A549 (cell line): ENCODE results near the gene DBH. TPM values are rescaled to one million over a fixed set of nuclear protein-coding genes. Genes with fewer than 3 reads are reported as not detected.
"Not testable (repeated sequence)": the region's sequence is repeated elsewhere in the genome, so short reads cannot be mapped to it uniquely, and the experiment has no call there.

ENCODE experiments used
- ATAC-seq, 2 experiments: fragments of 200-7000 bp in 1 of 2; fragments of >200 bp in 1 of 2; cut with Nextera tagmentation in 1 of 2; cut with Tn5 transposase in 1 of 2; 3 replicates each; pipeline versions ENCODE4 v1.8.0 to v1.9.1; 2018 to 2020; ENCODE audit warnings: mild to moderate bottlenecking in 1 of 2, moderate library complexity in 1 of 2
- CTCF ChIA-PET: fragments of 300-600 bp; sonication (Branson Sonifier 250); formaldehyde crosslinking; extraction: SDS; loops from one replicate; lab custom pipeline; 2021; ENCODE audit warnings: antibody characterized with exemption, inconsistent platforms; lab: Yijun Ruan, JAX
- POLR2A ChIA-PET: fragments of 350-600 bp; formaldehyde crosslinking; extraction: SDS; loops from one replicate; lab custom pipeline; 2021; ENCODE audit warnings: antibody characterized with exemption, inconsistent platforms; lab: Yijun Ruan, JAX
- DNase-seq, 2 experiments: peaks; one replicate each; pipeline versions ENCODE4 v3.0.0 to v3.0.0-alpha.2; 2011 to 2016; ENCODE audit warnings: low read depth in 1 of 2, low spot score in 1 of 2
- FAIRE-seq: peaks from 2 replicates; lab custom pipeline; 2011; peaks lifted over from hg19 to GRCh38; lab: Jason Lieb, UNC
- H3K27ac ChIP-seq, 2 experiments: fragments of >200 bp; sonication (Bioruptor Twin); formaldehyde crosslinking; 3 replicates each; pipeline ENCODE4 v1.5.1; 2016 to 2017
- H3K4me1 ChIP-seq: fragments of >200 bp; sonication (Bioruptor Twin); formaldehyde crosslinking; 3 replicates; pipeline ENCODE4 v1.6.1; 2016
- H3K4me2 ChIP-seq: fragments of >200 bp; sonication (Bioruptor Twin); formaldehyde crosslinking; 3 replicates; pipeline ENCODE4 v1.6.1; 2016
- H3K4me3 ChIP-seq: fragments of >200 bp; sonication (Bioruptor Twin); formaldehyde crosslinking; 3 replicates; pipeline ENCODE4 v1.5.1; 2016
- H3K9me3 ChIP-seq: fragments of >200 bp; sonication (Bioruptor Twin); formaldehyde crosslinking; 3 replicates; pipeline ENCODE4 v1.6.1; 2016
- ATOH8 ChIP-seq: fragments of 250-450 bp; sonication (Bioruptor Pico); IDR thresholded peaks from 2 replicates; pipeline ENCODE4 v1.5.0; 2020; ENCODE audit warnings: low read depth, mild to moderate bottlenecking, moderate library complexity
- BCL3 ChIP-seq: fragments of >200 bp; sonication (Bioruptor Twin); formaldehyde crosslinking; IDR thresholded peaks from 3 replicates; pipeline ENCODE4 v1.6.1; 2016
- BHLHE40 ChIP-seq: IDR thresholded peaks from 2 replicates; pipeline ENCODE4 v1.6.1; 2012; ENCODE audit warnings: low read depth, low read length, inconsistent platforms
- CBX2 ChIP-seq: fragments of 200-600 bp; sonication (generic); IDR thresholded peaks from 2 replicates; pipeline ENCODE4 v1.6.1; 2016; ENCODE audit warnings: low read depth, mild to moderate bottlenecking, borderline replicate concordance
- CHD4 ChIP-seq: fragments of 200-600 bp; sonication (generic); IDR thresholded peaks from 2 replicates; pipeline ENCODE4 v1.6.1; 2016; ENCODE audit warnings: antibody characterized with exemption, mild to moderate bottlenecking, borderline replicate concordance
- ESRRA ChIP-seq: fragments of 150-350 bp; IDR thresholded peaks from 2 replicates; pipeline ENCODE4 v1.6.1; 2014; ENCODE audit warnings: mild to moderate bottlenecking, low read length, borderline replicate concordance
- FOSB ChIP-seq: fragments of 250-450 bp; sonication (Bioruptor Pico); IDR thresholded peaks from 2 replicates; pipeline ENCODE4 v1.5.0; 2020; ENCODE audit warnings: mild to moderate bottlenecking, moderate library complexity
- FOXS1 ChIP-seq: fragments of 250-450 bp; sonication (Bioruptor Pico); IDR thresholded peaks from 2 replicates; pipeline ENCODE4 v1.5.0; 2020; ENCODE audit warnings: mild to moderate bottlenecking, moderate library complexity
- HDAC2 ChIP-seq: fragments of 200-600 bp; sonication (generic); IDR thresholded peaks from 2 replicates; pipeline ENCODE4 v1.6.1; 2016
- HOXA7 ChIP-seq: fragments of 250-450 bp; sonication (Bioruptor Pico); IDR thresholded peaks from 2 replicates; pipeline ENCODE4 v1.5.0; 2020; ENCODE audit warnings: mild to moderate bottlenecking, moderate library complexity
- HOXB13 ChIP-seq: fragments of 250-450 bp; sonication (Bioruptor Pico); IDR thresholded peaks from 2 replicates; pipeline ENCODE4 v1.5.0; 2020; ENCODE audit warnings: low read depth, mild to moderate bottlenecking, moderate library complexity
- KDM1A ChIP-seq: fragments of 200-600 bp; sonication (generic); IDR thresholded peaks from 2 replicates; pipeline ENCODE4 v1.6.1; 2016; ENCODE audit warnings: low read depth, mild to moderate bottlenecking
- MAZ ChIP-seq: fragments of 150-350 bp; IDR thresholded peaks from 2 replicates; pipeline ENCODE4 v1.6.1; 2014; ENCODE audit warnings: antibody characterized with exemption, low read depth, low read length, borderline replicate concordance
- RARB ChIP-seq: fragments of 250-450 bp; sonication (Bioruptor Pico); IDR thresholded peaks from 2 replicates; pipeline ENCODE4 v1.8.0; 2021; ENCODE audit warnings: mild to moderate bottlenecking, moderate library complexity
- ZNF302 ChIP-seq: fragments of 250-450 bp; sonication (Bioruptor Pico); IDR thresholded peaks from 2 replicates; pipeline ENCODE4 v1.9.0; 2021; ENCODE audit warnings: inconsistent platforms, mild to moderate bottlenecking, moderate library complexity
- ZSCAN20 ChIP-seq: fragments of 250-450 bp; sonication (Bioruptor Pico); IDR thresholded peaks from 2 replicates; pipeline ENCODE4 v1.8.0; 2022; ENCODE audit warnings: mild to moderate bottlenecking, moderate library complexity
- WGBS: methylation state at CpG from one replicate; pipeline ENCODE4 v1.1.6; 2017; ENCODE audit errors: missing lambda C conversion rate; 5-methylcytosine and 5-hydroxymethylcytosine counted together
- polyA plus RNA-seq, 4 experiments: library from polyadenylated mRNA; depleted of rRNA in 3 of 4; stranded (reverse); fragments of >200 nt; fragmentation: RNase III in 1 of 4; extraction: RNeasy Plus Mini Kit Qiagen cat#74134 plus additional on column Dnase treatment in 1 of 4; gene quantifications; 2 replicates in 3 of 4; 3 replicates in 1 of 4; pipeline ENCODE4 v1.2.3, GENCODE V29; 2011 to 2017

The DBH gene
- polyA plus RNA-seq, 2 of the 4 experiments (the other 2 are of a cell fraction) = not detected

- TF ChIP-seq CBX2 (no peak), RARB (CRISPR knock-in tag) (no peak)
- TF ChIP-seq, all 56 proteins: peak for 0
These were observed 16.4 kb upstream of the DBH start (continued) for GRCh38 chr9:133619791-133620190.

- TF ChIP-seq FOXS1 (CRISPR knock-in tag) (no peak), ZSCAN20 (CRISPR knock-in tag) (no peak), HOXB13 (CRISPR knock-in tag) (no peak), MAZ (no peak), BHLHE40 (no peak), HDAC2 (no peak), ATOH8 (no peak), FOSB (CRISPR knock-in tag) (no peak), CHD4 (no peak)
- no peak for FAIRE-seq
- H3K9me3 ChIP-seq = peaks cover 7% of the 10 kb centered on the region; the same call in 2 of the 3 replicates
- H3K4me3 ChIP-seq = no peak overlapping the region
- no peak overlapping the region for H3K27ac ChIP-seq
- ChIA-PET POLR2A (no interaction called here), CTCF (no interaction called here)
- no peaks in the 10 kb centered on the region for H3K4me1 ChIP-seq
- H3K4me2 ChIP-seq = no peak overlapping the region
- no peak for DNase-seq
- ATAC-seq = no peak
- WGBS = 7% methylated on average over 11 of the region's 11 CpGs
These were observed 14.4 kb upstream of the DBH start for GRCh38 chr9:133621725-133622267.

GRCh38 chr9:133622555-133622954 lies 13.6 kb upstream of the DBH start:
- ChIA-PET POLR2A (no interaction called here), CTCF (no interaction called here)
- 3% methylated on average over 4 of the region's 5 CpGs for WGBS
- no peak overlapping the region for H3K4me3 ChIP-seq
- H3K4me2 ChIP-seq = no peak overlapping the region
- no peak overlapping the region for H3K27ac ChIP-seq
- FAIRE-seq = no peak
- no peaks in the 10 kb centered on the region for H3K4me1 ChIP-seq
- peaks cover 7% of the 10 kb centered on the region; the same call in 2 of the 3 replicates for H3K9me3 ChIP-seq
- no peak for ATAC-seq
- TF ChIP-seq KDM1A (no peak), ATOH8 (no peak), ZNF302 (CRISPR knock-in tag) (no peak), ESRRA (no peak), BCL3 (no peak), HOXA7 (CRISPR knock-in tag) (no peak), MAZ (no peak)
- DNase-seq = no peak

GRCh38 chr9:133626008-133626407 lies 10.2 kb upstream of the DBH start:
- H3K27ac ChIP-seq, DNase-seq, H3K4me3 ChIP-seq, H3K9me3 ChIP-seq, H3K4me1 ChIP-seq, FAIRE-seq, POLR2A ChIA-PET, ATAC-seq, H3K4me2 ChIP-seq: not testable (repeated sequence)
- CTCF ChIA-PET = interaction anchor here (1.1 kb wide), 1 partner anchor 10 kb away, joined by 4 read pairs; no protein-coding TSS in a partner anchor
